Eye (tissue), 1 donor: ENCODE results near the gene RSBN1.
A peak's percentile ranks its signal among the peaks of the same experiment; 100 is the strongest.
"Not testable (repeated sequence)": the region's sequence is repeated elsewhere in the genome, so short reads cannot be mapped to it uniquely, and the experiment has no call there.

Source experiments
- DNase-seq: peaks from one replicate; pipeline ENCODE4 v3.0.0-alpha.2; 2015

RSBN1 gene

GRCh38 chr1:113779542-113779941 lies 32.7 kb downstream of the RSBN1 start:
- DNase-seq: no peak

GRCh38 chr1:113777561-113777960 lies 34.7 kb downstream of the RSBN1 start:
- no peak for DNase-seq

GRCh38 chr1:113770031-113770430 lies 42.2 kb downstream of the RSBN1 start:
- no peak for DNase-seq

GRCh38 chr1:113769601-113769970 lies 42.7 kb downstream of the RSBN1 start:
- DNase-seq: no peak

- DNase-seq: no peak
Observed at GRCh38 chr1:113768916-113769600, 43.2 kb downstream of the RSBN1 start.

- DNase-seq: no peak
Observed at GRCh38 chr1:113765306-113766230, 46.7 kb downstream of the RSBN1 start.

GRCh38 chr1:113763661-113764060 lies 48.6 kb downstream of the RSBN1 start:
- DNase-seq: peak; percentile 44

GRCh38 chr1:113761937-113762336 lies 50.3 kb downstream of the RSBN1 start:
- DNase-seq: no peak

GRCh38 chr1:113760102-113761080 lies 51.9 kb downstream of the RSBN1 start:
- peak; percentile 62 for DNase-seq

- DNase-seq: peak; percentile 90
Observed at GRCh38 chr1:113759333-113760101, 52.8 kb downstream of the RSBN1 start, which contains the start of gene PHTF1. Gene PHTF1, minus strand, starts transcription at chr1:113759486. Its CDS starts 783 bp downstream, at chr1:113758703.

GRCh38 chr1:113758631-113759332 lies 53.5 kb downstream of the RSBN1 start:
- DNase-seq: peak; percentile 92

- no peak for DNase-seq
Observed at GRCh38 chr1:113756461-113756860, 55.8 kb downstream of the RSBN1 start.

GRCh38 chr1:113753333-113753732 lies 58.9 kb downstream of the RSBN1 start:
- DNase-seq: not testable (repeated sequence)

- DNase-seq: no peak
Observed at GRCh38 chr1:113751516-113751915, 60.8 kb downstream of the RSBN1 start.

GRCh38 chr1:113751114-113751513 lies 61.2 kb downstream of the RSBN1 start:
- DNase-seq: no peak

GRCh38 chr1:113749402-113749801 lies 62.9 kb downstream of the RSBN1 start:
- DNase-seq: no peak

GRCh38 chr1:113747376-113747775 lies 64.9 kb downstream of the RSBN1 start:
- no peak for DNase-seq

GRCh38 chr1:113745425-113745824 lies 66.9 kb downstream of the RSBN1 start:
- DNase-seq: no peak

- no peak for DNase-seq
Observed at GRCh38 chr1:113744114-113744513, 68.2 kb downstream of the RSBN1 start.

- no peak for DNase-seq
Observed at GRCh38 chr1:113742515-113742914, 69.8 kb downstream of the RSBN1 start.

- no peak for DNase-seq
Observed at GRCh38 chr1:113734357-113735055, 77.8 kb downstream of the RSBN1 start.
